Ectodermal cell (in vitro differentiated cells): Measurements from ENCODE around the gene WDR54. TPM values are rescaled to one million over a fixed set of nuclear protein-coding genes. Genes with fewer than 3 reads are reported as not detected.

Source experiments
- H3K27ac ChIP-seq: 2 replicates; pipeline ENCODE4 v1.7.0; 2013; ENCODE audit warnings: mild to moderate bottlenecking, low read depth, low read length; ENCODE audit not compliant: insufficient read depth, poor library complexity, severe bottlenecking
- H3K27me3 ChIP-seq: 2 replicates; pipeline ENCODE4 v1.7.0; 2013; ENCODE audit warnings: mild to moderate bottlenecking, low read length; ENCODE audit not compliant: insufficient read depth, control insufficient read depth, poor library complexity, severe bottlenecking
- H3K36me3 ChIP-seq: one replicate; pipeline ENCODE4 v1.7.0; 2013; ENCODE audit warnings: low read length; ENCODE audit not compliant: control insufficient read depth, insufficient read depth
- H3K4me1 ChIP-seq: one replicate; pipeline ENCODE4 v1.7.0; 2013; ENCODE audit warnings: low read length; ENCODE audit not compliant: control insufficient read depth, insufficient read depth
- H3K4me3 ChIP-seq: 2 replicates; pipeline ENCODE4 v1.7.0; 2013; ENCODE audit warnings: low read depth, low read length, control low read depth; ENCODE audit not compliant: insufficient read depth
- H3K9me3 ChIP-seq: 2 replicates; pipeline ENCODE4 v1.7.0; 2013; ENCODE audit warnings: mild to moderate bottlenecking, low read length, moderate library complexity; ENCODE audit not compliant: control insufficient read depth
- WGBS, 2 experiments: methylation state at CpG; one replicate each; pipeline ENCODE4 v1.1.7; 2013; ENCODE audit warnings: missing lambda C conversion rate in 2 of 2; 5-methylcytosine and 5-hydroxymethylcytosine counted together
- polyA plus RNA-seq, 4 experiments: library from polyadenylated mRNA; stranded (reverse); fragments of 50-300 nt; gene quantifications; one replicate each; pipeline ENCODE4 v1.2.3, GENCODE V29; 2013

WDR54 gene
- 81.1 TPM for polyA plus RNA-seq (2013, experiment 1 of 4)
- 92.4 TPM for polyA plus RNA-seq (2013, experiment 2 of 4)
- polyA plus RNA-seq (2013, experiment 3 of 4), result 74.4 TPM
- 82.8 TPM for polyA plus RNA-seq (2013, experiment 4 of 4)

GRCh38 chr2:74421221-74421870 lies at the start of gene WDR54, which contains the start of gene C2orf81:
TSS of gene WDR54 (plus strand) at chr2:74421730. CDS start at chr2:74422154, 424 bp downstream.
TSS of gene C2orf81 (minus strand) at chr2:74421619. CDS start at chr2:74421560, 59 bp downstream.
- peak within 1 kb of the TSS; percentile 74 for H3K4me3 ChIP-seq
- peaks cover 5% of the 10 kb centered on the region for H3K4me1 ChIP-seq
- H3K9me3 ChIP-seq, result no peaks in the 10 kb centered on the region
- peak within 1 kb of the TSS; percentile 72 for H3K27ac ChIP-seq
- peaks cover 5% of the 10 kb centered on the region for H3K27me3 ChIP-seq
- 2% methylated on average over 57 of the region's 57 CpGs for WGBS, 2 experiments
- peaks cover 10% of the 10 kb centered on the region for H3K36me3 ChIP-seq

- H3K36me3 ChIP-seq, result peaks cover 38% of the 10 kb centered on the region
- H3K9me3 ChIP-seq, result no peaks in the 10 kb centered on the region
- no peaks in the 10 kb centered on the region for H3K27me3 ChIP-seq
- H3K4me1 ChIP-seq, result peaks cover 16% of the 10 kb centered on the region
- no peak overlapping the region for H3K4me3 ChIP-seq
- 95% methylated on average over 6 of the region's 6 CpGs for WGBS, 2 experiments
- no peak overlapping the region for H3K27ac ChIP-seq
These were observed 48.9 kb upstream of the WDR54 start for GRCh38 chr2:74372674-74373073.

GRCh38 chr2:74373221-74373676 lies 48.3 kb upstream of the WDR54 start:
- Histone ChIP-seq H3K36me3 (peaks cover 36% of the 10 kb centered on the region), H3K4me1 (peaks cover 16% of the 10 kb centered on the region), H3K4me3 (no peak overlapping the region), H3K9me3 (no peaks in the 10 kb centered on the region), H3K27ac (no peak overlapping the region), H3K27me3 (no peaks in the 10 kb centered on the region)
- WGBS, 2 experiments, result 73 to 81% methylated on average over 5 of the region's 5 CpGs

GRCh38 chr2:74373985-74374384 lies 47.5 kb upstream of the WDR54 start:
- H3K27me3 ChIP-seq, result no peaks in the 10 kb centered on the region
- 77 to 78% methylated on average over 8 of the region's 8 CpGs for WGBS, 2 experiments
- H3K4me3 ChIP-seq, result peak overlapping the region; percentile 49
- H3K9me3 ChIP-seq, result no peaks in the 10 kb centered on the region
- peaks cover 17% of the 10 kb centered on the region for H3K4me1 ChIP-seq
- H3K27ac ChIP-seq, result peak overlapping the region; percentile 70
- H3K36me3 ChIP-seq, result peaks cover 28% of the 10 kb centered on the region

GRCh38 chr2:74374509-74375205 lies 46.9 kb upstream of the WDR54 start:
- WGBS, 2 experiments, result 35 to 42% methylated on average over 19 of the region's 19 CpGs
- H3K27ac ChIP-seq, result peak overlapping the region; percentile 71
- peak overlapping the region; percentile 49 for H3K4me3 ChIP-seq
- no peaks in the 10 kb centered on the region for H3K27me3 ChIP-seq
- peaks cover 24% of the 10 kb centered on the region for H3K4me1 ChIP-seq
- H3K9me3 ChIP-seq, result no peaks in the 10 kb centered on the region
- peaks cover 23% of the 10 kb centered on the region for H3K36me3 ChIP-seq

- 92 to 99% methylated on average over 2 of the region's 2 CpGs for WGBS, 2 experiments
- Histone ChIP-seq H3K9me3 (no peaks in the 10 kb centered on the region), H3K27me3 (no peaks in the 10 kb centered on the region), H3K27ac (no peak overlapping the region), H3K4me1 (peaks cover 27% of the 10 kb centered on the region), H3K36me3 (peaks cover 11% of the 10 kb centered on the region), H3K4me3 (no peak overlapping the region)
These were observed 45.7 kb upstream of the WDR54 start for GRCh38 chr2:74375838-74376237.

- Histone ChIP-seq H3K9me3 (no peaks in the 10 kb centered on the region), H3K4me1 (peaks cover 27% of the 10 kb centered on the region)
- 91 to 95% methylated on average over 10 of the region's 10 CpGs for WGBS, 2 experiments
These were observed 43.5 kb upstream of the WDR54 start for GRCh38 chr2:74378007-74378406.

GRCh38 chr2:74379851-74380789 lies 41.4 kb upstream of the WDR54 start, which contains the start of gene DCTN1:
TSS of gene DCTN1 (minus strand) at chr2:74380311. CDS start at chr2:74380037, 274 bp downstream.
- Histone ChIP-seq H3K9me3 (no peaks in the 10 kb centered on the region), H3K4me1 (peaks cover 12% of the 10 kb centered on the region), H3K4me3 (peak within 1 kb of the TSS; percentile 36), H3K36me3 (peaks cover 14% of the 10 kb centered on the region), H3K27me3 (no peaks in the 10 kb centered on the region), H3K27ac (peak within 1 kb of the TSS; percentile 27)
- 17 to 20% methylated on average over 14 of the region's 14 CpGs for WGBS, 2 experiments

More at GRCh38 chr2:74378007-74378406, 43.5 kb upstream of the WDR54 start:
- H3K27ac ChIP-seq, result no peak overlapping the region
- peaks cover 10% of the 10 kb centered on the region for H3K36me3 ChIP-seq
- no peak overlapping the region for H3K4me3 ChIP-seq
- H3K27me3 ChIP-seq, result no peaks in the 10 kb centered on the region

GRCh38 chr2:74381751-74382150 lies 39.8 kb upstream of the WDR54 start:
- H3K4me3 ChIP-seq, result no peak overlapping the region
- no peaks in the 10 kb centered on the region for H3K27me3 ChIP-seq
- peaks cover 14% of the 10 kb centered on the region for H3K36me3 ChIP-seq
- H3K9me3 ChIP-seq, result no peaks in the 10 kb centered on the region
- H3K4me1 ChIP-seq, result peaks cover 11% of the 10 kb centered on the region
- 94 to 100% methylated on average over 2 of the region's 3 CpGs for WGBS, 2 experiments
- H3K27ac ChIP-seq, result no peak overlapping the region
